ENCODE measurements around the gene STARD3. TPM values are rescaled to one million over a fixed set of nuclear protein-coding genes. Genes with fewer than 3 reads are reported as not detected.
A peak's percentile ranks its signal among the peaks of the same experiment; 100 is the strongest.

STARD3 gene
- total RNA-seq, 1 experiment from 2014 or later, result 42.9 TPM

DNA sequence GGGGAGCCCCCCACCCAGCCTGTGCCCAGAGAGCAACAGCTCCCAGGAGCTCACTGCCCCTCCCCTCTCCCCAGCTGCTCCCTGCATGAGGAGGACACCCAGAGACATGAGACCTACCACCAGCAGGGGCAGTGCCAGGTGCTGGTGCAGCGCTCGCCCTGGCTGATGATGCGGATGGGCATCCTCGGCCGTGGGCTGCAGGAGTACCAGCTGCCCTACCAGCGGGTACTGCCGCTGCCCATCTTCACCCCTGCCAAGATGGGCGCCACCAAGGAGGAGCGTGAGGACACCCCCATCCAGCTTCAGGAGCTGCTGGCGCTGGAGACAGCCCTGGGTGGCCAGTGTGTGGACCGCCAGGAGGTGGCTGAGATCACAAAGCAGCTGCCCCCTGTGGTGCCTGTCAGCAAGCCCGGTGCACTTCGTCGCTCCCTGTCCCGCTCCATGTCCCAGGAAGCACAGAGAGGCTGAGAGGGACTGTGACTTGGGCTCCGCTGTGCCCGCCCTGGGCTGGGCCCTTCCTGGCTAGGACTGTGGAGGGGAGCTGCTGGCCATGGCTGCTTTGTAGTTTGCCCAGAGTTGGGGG lies 28.8 kb downstream of the STARD3 start:
- no peaks in the 10 kb centered on the region for H3K9me3 ChIP-seq (ENCODE audit: low read length)
- no peaks in the 10 kb centered on the region for H3K36me3 ChIP-seq (ENCODE audit: insufficient read depth, low read length)
- no peaks in the 10 kb centered on the region for H3K9me2 ChIP-seq (replicated peaks; ENCODE audit: insufficient read depth, low read length)
- peak; percentile 61 for DNase-seq
- H3K9ac ChIP-seq (ENCODE audit: low read length), result no peak overlapping the region
- no peak overlapping the region for H2AFZ ChIP-seq (ENCODE audit: low read length)
- no peaks in the 10 kb centered on the region for H3K79me2 ChIP-seq (ENCODE audit: low read length)
- no peak overlapping the region for H3K27ac ChIP-seq (ENCODE audit: low read length)
- no peak overlapping the region for H3K4me3 ChIP-seq (ENCODE audit: low read length)
- H3K27me3 ChIP-seq (ENCODE audit: low read length), result no peaks in the 10 kb centered on the region
- H3K4me2 ChIP-seq (ENCODE audit: low read depth, low read length, poor library complexity, severe bottlenecking), result no peak overlapping the region
- H3K4me1 ChIP-seq (ENCODE audit: low read length), result peaks cover 18% of the 10 kb centered on the region
- no peaks in the 10 kb centered on the region; the same call in 1 of the 2 replicates for H4K20me1 ChIP-seq (ENCODE audit: insufficient read depth, low read depth, low read length)

DNA sequence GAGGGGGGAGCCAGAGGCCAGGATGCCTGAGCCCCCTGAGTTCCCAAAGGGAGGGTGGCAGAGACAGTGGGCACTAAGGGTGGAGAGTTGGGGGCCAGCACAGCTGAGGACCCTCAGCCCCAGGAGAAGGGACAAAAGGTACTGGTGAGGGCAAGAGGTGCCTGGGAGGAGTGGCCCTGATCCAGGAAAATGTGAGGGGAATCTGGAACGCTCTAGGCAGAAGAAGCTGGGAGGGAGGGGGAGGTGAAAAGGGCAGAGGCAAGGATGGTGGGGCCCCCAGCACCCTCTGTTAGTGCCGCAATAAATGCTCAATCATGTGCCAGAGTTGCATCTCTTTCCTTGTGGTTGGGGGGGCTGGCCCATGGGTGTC lies 29.3 kb downstream of the STARD3 start:
- Histone ChIP-seq H3K9me3 (ENCODE audit: low read length) (no peaks in the 10 kb centered on the region), H3K4me3 (ENCODE audit: low read length) (no peak overlapping the region), H3K4me2 (ENCODE audit: low read depth, low read length, poor library complexity, severe bottlenecking) (no peak overlapping the region), H3K27ac (ENCODE audit: low read length) (no peak overlapping the region), H4K20me1 (ENCODE audit: insufficient read depth, low read depth, low read length) (no peaks in the 10 kb centered on the region; the same call in 1 of the 2 replicates), H3K4me1 (ENCODE audit: low read length) (peaks cover 18% of the 10 kb centered on the region), H3K79me2 (ENCODE audit: low read length) (no peaks in the 10 kb centered on the region), H3K36me3 (ENCODE audit: insufficient read depth, low read length) (no peaks in the 10 kb centered on the region), H3K9me2 (replicated peaks; ENCODE audit: insufficient read depth, low read length) (no peaks in the 10 kb centered on the region), H3K27me3 (ENCODE audit: low read length) (no peaks in the 10 kb centered on the region), H2AFZ (ENCODE audit: low read length) (no peak overlapping the region), H3K9ac (ENCODE audit: low read length) (no peak overlapping the region)
- DNase-seq, result no peak

GRCh38 chr17:39666601-39667261 lies 29.8 kb downstream of the STARD3 start:
- H3K9me3 ChIP-seq (ENCODE audit: low read length), result no peaks in the 10 kb centered on the region
- H3K4me1 ChIP-seq (ENCODE audit: low read length), result peaks cover 19% of the 10 kb centered on the region
- no peaks in the 10 kb centered on the region for H3K36me3 ChIP-seq (ENCODE audit: insufficient read depth, low read length)
- H3K9me2 ChIP-seq (replicated peaks; ENCODE audit: insufficient read depth, low read length), result no peaks in the 10 kb centered on the region
- H3K27me3 ChIP-seq (ENCODE audit: low read length), result no peaks in the 10 kb centered on the region
- H4K20me1 ChIP-seq (ENCODE audit: insufficient read depth, low read depth, low read length), result no peaks in the 10 kb centered on the region; the same call in 1 of the 2 replicates
- H2AFZ ChIP-seq (ENCODE audit: low read length), result no peak overlapping the region
- H3K4me3 ChIP-seq (ENCODE audit: low read length), result no peak overlapping the region
- H3K27ac ChIP-seq (ENCODE audit: low read length), result no peak overlapping the region
- H3K4me2 ChIP-seq (ENCODE audit: low read depth, low read length, poor library complexity, severe bottlenecking), result no peak overlapping the region
- no peak for DNase-seq
- no peaks in the 10 kb centered on the region for H3K79me2 ChIP-seq (ENCODE audit: low read length)
- H3K9ac ChIP-seq (ENCODE audit: low read length), result no peak overlapping the region

DNA sequence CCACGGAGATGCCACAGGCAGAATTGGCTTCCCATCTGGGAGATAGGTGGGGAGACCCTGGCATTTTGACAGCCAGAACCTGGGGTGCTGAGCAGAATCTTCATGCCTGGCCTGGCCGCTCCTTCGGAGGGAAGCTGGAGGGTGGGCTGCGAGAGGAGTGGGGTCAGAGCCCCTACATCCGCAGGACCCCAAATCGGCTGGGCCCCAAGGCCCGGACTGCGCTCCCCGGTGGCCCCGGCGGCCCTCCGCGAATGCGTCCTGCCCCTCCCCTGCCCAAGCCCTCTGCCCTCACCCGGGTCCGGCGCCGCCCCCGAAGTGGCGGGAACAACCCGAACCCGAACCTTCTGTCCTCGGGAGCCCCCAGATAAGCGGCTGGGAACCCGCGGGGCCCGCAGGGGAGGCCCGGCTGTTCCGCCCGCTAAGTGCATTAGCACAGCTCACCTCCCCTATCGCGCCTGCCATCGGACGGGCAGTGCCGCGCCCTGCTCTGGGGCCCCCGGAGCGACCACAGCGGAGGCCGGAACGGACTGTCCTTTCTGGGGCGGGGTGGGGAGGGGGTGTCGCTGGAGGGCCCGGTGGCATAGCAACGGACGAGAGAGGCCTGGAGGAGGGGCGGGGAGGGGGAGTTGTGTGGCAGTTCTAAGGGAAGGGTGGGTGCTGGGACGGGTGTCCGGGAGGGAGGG lies 30.5 kb downstream of the STARD3 start:
- no peaks in the 10 kb centered on the region for H3K36me3 ChIP-seq (ENCODE audit: insufficient read depth, low read length)
- H3K9ac ChIP-seq (ENCODE audit: low read length), result peak overlapping the region; percentile 66
- H3K27ac ChIP-seq (ENCODE audit: low read length), result no peak overlapping the region
- H3K4me3 ChIP-seq (ENCODE audit: low read length), result peak overlapping the region; percentile 66; the same call in 1 of the 2 replicates
- H3K79me2 ChIP-seq (ENCODE audit: low read length), result no peaks in the 10 kb centered on the region
- H3K27me3 ChIP-seq (ENCODE audit: low read length), result no peaks in the 10 kb centered on the region
- H3K4me2 ChIP-seq (ENCODE audit: low read depth, low read length, poor library complexity, severe bottlenecking), result peak overlapping the region; percentile 58
- H3K9me3 ChIP-seq (ENCODE audit: low read length), result no peaks in the 10 kb centered on the region
- no peaks in the 10 kb centered on the region; the same call in 1 of the 2 replicates for H4K20me1 ChIP-seq (ENCODE audit: insufficient read depth, low read depth, low read length)
- peak; percentile 55 for DNase-seq
- H3K4me1 ChIP-seq (ENCODE audit: low read length), result peaks cover 25% of the 10 kb centered on the region
- no peak overlapping the region for H2AFZ ChIP-seq (ENCODE audit: low read length)
- H3K9me2 ChIP-seq (replicated peaks; ENCODE audit: insufficient read depth, low read length), result no peaks in the 10 kb centered on the region

DNA sequence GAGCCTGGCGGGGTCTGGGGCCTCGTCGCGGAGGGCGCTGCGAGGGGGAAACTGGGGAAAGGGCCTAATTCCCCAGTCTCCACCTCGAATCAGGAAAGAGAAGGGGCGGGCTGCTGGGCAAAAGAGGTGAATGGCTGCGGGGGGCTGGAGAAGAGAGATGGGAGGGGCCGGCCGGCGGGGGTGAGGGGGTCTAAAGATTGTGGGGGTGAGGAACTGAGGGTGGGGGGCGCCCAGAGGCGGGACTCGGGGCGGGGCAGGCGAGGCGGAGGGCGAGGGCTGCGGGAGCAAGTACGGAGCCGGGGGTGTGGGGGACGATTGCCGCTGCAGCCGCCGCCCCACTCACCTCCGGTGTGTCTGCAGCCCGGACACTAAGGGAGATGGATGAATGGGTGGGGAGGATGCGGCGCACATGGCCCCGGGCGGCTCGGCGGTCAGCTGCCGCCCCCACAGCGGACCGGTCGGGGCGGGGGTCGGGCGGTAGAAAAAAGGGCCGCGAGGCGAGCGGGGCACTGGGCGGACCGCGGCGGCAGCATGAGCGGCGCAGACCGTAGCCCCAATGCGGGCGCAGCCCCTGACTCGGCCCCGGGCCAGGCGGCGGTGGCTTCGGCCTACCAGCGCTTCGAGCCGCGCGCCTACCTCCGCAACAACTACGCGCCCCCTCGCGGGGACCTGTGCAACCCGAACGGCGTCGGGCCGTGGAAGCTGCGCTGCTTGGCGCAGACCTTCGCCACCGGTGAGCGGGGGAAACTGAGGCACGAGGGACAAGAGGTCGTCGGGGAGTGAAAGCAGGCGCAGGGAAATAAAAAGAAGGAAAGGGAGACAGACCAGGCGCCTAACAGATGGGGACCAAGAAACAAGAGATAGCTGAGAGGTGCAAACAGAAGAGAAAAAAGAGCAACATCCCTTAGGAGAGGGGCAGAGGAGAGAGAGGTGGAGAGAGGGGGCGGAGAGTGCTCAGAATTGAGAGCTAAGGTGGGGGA lies 31.3 kb downstream of the STARD3 start, which contains the start of gene PNMT:
Gene PNMT (plus strand): TSS at position 509 of the 980 bp plus-strand sequence. CDS start 23 bp downstream, at position 532.
- H3K36me3 ChIP-seq (ENCODE audit: insufficient read depth, low read length), result no peaks in the 10 kb centered on the region
- H3K27me3 ChIP-seq (ENCODE audit: low read length), result no peaks in the 10 kb centered on the region
- peaks cover 26% of the 10 kb centered on the region for H3K4me1 ChIP-seq (ENCODE audit: low read length)
- no peaks in the 10 kb centered on the region for H3K9me2 ChIP-seq (replicated peaks; ENCODE audit: insufficient read depth, low read length)
- H3K9ac ChIP-seq (ENCODE audit: low read length), result peak within 1 kb of the TSS; percentile 66
- H3K4me2 ChIP-seq (ENCODE audit: low read depth, low read length, poor library complexity, severe bottlenecking), result peak within 1 kb of the TSS; percentile 58
- H3K79me2 ChIP-seq (ENCODE audit: low read length), result no peaks in the 10 kb centered on the region
- no peaks in the 10 kb centered on the region; the same call in 1 of the 2 replicates for H4K20me1 ChIP-seq (ENCODE audit: insufficient read depth, low read depth, low read length)
- peak; percentile 87 for DNase-seq
- no peak within 1 kb of the TSS for H3K27ac ChIP-seq (ENCODE audit: low read length)
- H3K4me3 ChIP-seq (ENCODE audit: low read length), result peak within 1 kb of the TSS; percentile 66; the same call in 1 of the 2 replicates
- no peak within 1 kb of the TSS; the same call in 1 of the 2 replicates for H2AFZ ChIP-seq (ENCODE audit: low read length)
- H3K9me3 ChIP-seq (ENCODE audit: low read length), result no peaks in the 10 kb centered on the region

DNA sequence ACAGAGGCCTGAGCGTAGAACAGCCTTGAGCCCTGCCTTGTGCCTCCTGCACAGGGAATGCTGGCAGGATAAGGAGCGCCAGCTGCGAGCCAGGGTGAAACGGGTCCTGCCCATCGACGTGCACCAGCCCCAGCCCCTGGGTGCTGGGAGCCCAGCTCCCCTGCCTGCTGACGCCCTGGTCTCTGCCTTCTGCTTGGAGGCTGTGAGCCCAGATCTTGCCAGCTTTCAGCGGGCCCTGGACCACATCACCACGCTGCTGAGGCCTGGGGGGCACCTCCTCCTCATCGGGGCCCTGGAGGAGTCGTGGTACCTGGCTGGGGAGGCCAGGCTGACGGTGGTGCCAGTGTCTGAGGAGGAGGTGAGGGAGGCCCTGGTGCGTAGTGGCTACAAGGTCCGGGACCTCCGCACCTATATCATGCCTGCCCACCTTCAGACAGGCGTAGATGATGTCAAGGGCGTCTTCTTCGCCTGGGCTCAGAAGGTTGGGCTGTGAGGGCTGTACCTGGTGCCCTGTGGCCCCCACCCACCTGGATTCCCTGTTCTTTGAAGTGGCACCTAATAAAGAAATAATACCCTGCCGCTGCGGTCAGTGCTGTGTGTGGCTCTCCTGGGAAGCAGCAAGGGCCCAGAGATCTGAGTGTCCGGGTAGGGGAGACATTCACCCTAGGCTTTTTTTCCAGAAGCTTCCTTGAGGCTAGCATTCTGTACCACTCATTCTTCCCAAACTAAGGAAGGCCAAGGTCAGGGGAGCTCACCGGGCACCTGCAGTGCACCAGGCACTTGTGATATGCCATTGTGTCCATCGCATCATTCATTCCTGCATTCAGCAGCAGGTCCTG lies 33.2 kb downstream of the STARD3 start:
- Histone ChIP-seq H3K4me1 (ENCODE audit: low read length) (peaks cover 43% of the 10 kb centered on the region), H2AFZ (ENCODE audit: low read length) (no peak overlapping the region), H3K9me2 (replicated peaks; ENCODE audit: insufficient read depth, low read length) (no peaks in the 10 kb centered on the region), H3K79me2 (ENCODE audit: low read length) (no peaks in the 10 kb centered on the region), H3K36me3 (ENCODE audit: insufficient read depth, low read length) (no peaks in the 10 kb centered on the region), H4K20me1 (ENCODE audit: insufficient read depth, low read depth, low read length) (no peaks in the 10 kb centered on the region; the same call in 1 of the 2 replicates), H3K27me3 (ENCODE audit: low read length) (no peaks in the 10 kb centered on the region), H3K4me2 (ENCODE audit: low read depth, low read length, poor library complexity, severe bottlenecking) (no peak overlapping the region), H3K9me3 (ENCODE audit: low read length) (no peaks in the 10 kb centered on the region), H3K9ac (ENCODE audit: low read length) (no peak overlapping the region), H3K4me3 (ENCODE audit: low read length) (no peak overlapping the region), H3K27ac (ENCODE audit: low read length) (no peak overlapping the region)
- DNase-seq, result no peak

DNA sequence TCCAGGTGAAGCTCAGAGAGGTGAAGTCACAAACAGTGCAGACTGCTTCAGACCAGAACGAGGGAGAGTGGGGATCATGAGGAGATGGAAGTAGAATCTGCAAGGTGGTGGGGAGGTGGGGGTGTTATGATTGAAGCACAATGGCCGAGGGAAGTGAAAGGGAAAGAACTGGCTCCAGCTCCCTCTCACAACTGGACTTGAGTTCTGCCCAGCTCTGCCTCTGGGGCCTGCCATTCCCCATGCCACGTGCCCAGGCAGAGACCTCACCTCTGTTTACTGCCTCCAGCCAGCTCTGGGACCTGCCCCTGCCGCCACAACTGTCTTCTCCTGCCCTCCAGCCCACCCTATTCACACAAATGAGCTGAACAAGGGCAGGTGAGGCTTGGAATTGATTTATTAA lies 33.8 kb downstream of the STARD3 start:
- no peaks in the 10 kb centered on the region for H3K36me3 ChIP-seq (ENCODE audit: insufficient read depth, low read length)
- no peak for DNase-seq
- H3K79me2 ChIP-seq (ENCODE audit: low read length), result no peaks in the 10 kb centered on the region

More for the DNA sequence above, 33.8 kb downstream of the STARD3 start:
- H3K27me3 ChIP-seq (ENCODE audit: low read length), result no peaks in the 10 kb centered on the region
- H3K4me1 ChIP-seq (ENCODE audit: low read length), result peaks cover 50% of the 10 kb centered on the region
- no peak overlapping the region for H3K27ac ChIP-seq (ENCODE audit: low read length)
- no peak overlapping the region for H3K4me2 ChIP-seq (ENCODE audit: low read depth, low read length, poor library complexity, severe bottlenecking)
- no peak overlapping the region for H3K9ac ChIP-seq (ENCODE audit: low read length)
- no peaks in the 10 kb centered on the region for H3K9me2 ChIP-seq (replicated peaks; ENCODE audit: insufficient read depth, low read length)
- no peaks in the 10 kb centered on the region for H3K9me3 ChIP-seq (ENCODE audit: low read length)
- H4K20me1 ChIP-seq (ENCODE audit: insufficient read depth, low read depth, low read length), result no peaks in the 10 kb centered on the region; the same call in 1 of the 2 replicates
- H3K4me3 ChIP-seq (ENCODE audit: low read length), result no peak overlapping the region
- H2AFZ ChIP-seq (ENCODE audit: low read length), result no peak overlapping the region
